Cardiac septum (tissue), 1 donor: ENCODE measurements around the gene STK32B. TPM values are rescaled to one million over a fixed set of nuclear protein-coding genes. Genes with fewer than 3 reads are reported as not detected.
"Not testable (repeated sequence)": the region's sequence is repeated elsewhere in the genome, so short reads cannot be mapped to it uniquely, and the experiment has no call there.

Source experiments
- DNase-seq: peaks from one replicate; pipeline ENCODE4 v3.0.0-alpha.2; 2020; ENCODE audit warnings: low spot score
- intact Hi-C: fragments of 100-400 bp; cut with DNase I; formaldehyde crosslinking; loops from one replicate; pipeline ENCODE4 v1.14.0; 2022
- total RNA-seq: library from RNA; stranded (reverse); fragmentation: NEBNext Ultra II Directional; extraction: Animal tissue kit (Norgen Biotek cat#: 25700); gene quantifications from one replicate; pipeline ENCODE4 v1.2.1, GENCODE V29; 2021
- donor health status: DM: no; HTN: no; CAD: no.

The STK32B gene
- total RNA-seq, 1 donor from 2014 or later: 0.22 TPM

- intact Hi-C loops: no loop called here
- no peak for DNase-seq
Measured at GRCh38 chr4:5222047-5222446, 170.8 kb downstream of the STK32B start.

GRCh38 chr4:5222951-5223350, 171.7 kb downstream of the STK32B start:
- no peak for DNase-seq
- intact Hi-C loops: no loop called here

- intact Hi-C loops: no loop called here
- no peak for DNase-seq
Measured at GRCh38 chr4:5224340-5224739, 173.1 kb downstream of the STK32B start.

GRCh38 chr4:5232549-5232948, 181.3 kb downstream of the STK32B start:
- intact Hi-C loops: no loop called here
- no peak for DNase-seq

- DNase-seq: no peak
- intact Hi-C loops: no loop called here
Measured at GRCh38 chr4:5237086-5237660, 185.9 kb downstream of the STK32B start.

- intact Hi-C loops: no loop called here
- no peak for DNase-seq
Measured at GRCh38 chr4:5238173-5238572, 186.9 kb downstream of the STK32B start.

GRCh38 chr4:5247061-5247460, 195.8 kb downstream of the STK32B start:
- DNase-seq, intact Hi-C loops: not testable (repeated sequence)

- DNase-seq: no peak
- intact Hi-C loops: no loop called here
Measured at GRCh38 chr4:5247735-5248134, 196.5 kb downstream of the STK32B start.

GRCh38 chr4:5249727-5250126, 198.4 kb downstream of the STK32B start:
- intact Hi-C loops: no loop called here

GRCh38 chr4:5250536-5250935, 199.3 kb downstream of the STK32B start:
- intact Hi-C loops, DNase-seq: not testable (repeated sequence)

More at GRCh38 chr4:5249727-5250126, 198.4 kb downstream of the STK32B start:
- DNase-seq: no peak

GRCh38 chr4:5256421-5256820, 205.1 kb downstream of the STK32B start:
- no peak for DNase-seq
- intact Hi-C loops: no loop called here

GRCh38 chr4:5257086-5257485, 205.8 kb downstream of the STK32B start:
- intact Hi-C loops: no loop called here
- DNase-seq: no peak

GRCh38 chr4:5259471-5259870, 208.2 kb downstream of the STK32B start:
- intact Hi-C loops: no loop called here

GRCh38 chr4:5260121-5260520, 208.8 kb downstream of the STK32B start:
- intact Hi-C loops: no loop called here
- no peak for DNase-seq

More at GRCh38 chr4:5259471-5259870, 208.2 kb downstream of the STK32B start:
- no peak for DNase-seq

GRCh38 chr4:5261866-5262265, 210.6 kb downstream of the STK32B start:
- intact Hi-C loops: no loop called here
- DNase-seq: no peak

GRCh38 chr4:5266991-5267390, 215.7 kb downstream of the STK32B start:
- intact Hi-C loops: no loop called here
- DNase-seq: no peak

- no peak for DNase-seq
- intact Hi-C loops: no loop called here
Measured at GRCh38 chr4:5267408-5267807, 216.1 kb downstream of the STK32B start.

GRCh38 chr4:5276475-5277075, 225.3 kb downstream of the STK32B start:
- DNase-seq: no peak
- intact Hi-C loops: no loop called here

- DNase-seq: no peak
- intact Hi-C loops: no loop called here
Measured at GRCh38 chr4:5277079-5277478, 225.8 kb downstream of the STK32B start.

GRCh38 chr4:5278213-5278612, 226.9 kb downstream of the STK32B start:
- no peak for DNase-seq
- intact Hi-C loops: no loop called here

GRCh38 chr4:5280069-5280468, 228.8 kb downstream of the STK32B start:
- DNase-seq, intact Hi-C loops: not testable (repeated sequence)

GRCh38 chr4:5280828-5281227, 229.5 kb downstream of the STK32B start:
- intact Hi-C loops: no loop called here
- DNase-seq: no peak
